ENCODE data around the gene GIMAP1. TPM values are rescaled to one million over a fixed set of nuclear protein-coding genes. Genes with fewer than 3 reads are reported as not detected.
"Not testable (repeated sequence)": the region's sequence is repeated elsewhere in the genome, so short reads cannot be mapped to it uniquely, and the experiment has no call there.

Gene GIMAP1
- polyA plus RNA-seq, 1 donor from 2014 or later: not detected

- H3K4me2 ChIP-seq (ENCODE audit: low read length): no peak overlapping the region
- H3K9me3 ChIP-seq (ENCODE audit: low read length): no peaks in the 10 kb centered on the region
- no peak overlapping the region for H3K4me3 ChIP-seq (ENCODE audit: low read length)
- no peaks in the 10 kb centered on the region for H3K79me2 ChIP-seq (replicated peaks; ENCODE audit: insufficient read depth, low read length)
- H3K9ac ChIP-seq (ENCODE audit: low read length): no peak overlapping the region
- H4K20me1 ChIP-seq (ENCODE audit: insufficient read depth): no peaks in the 10 kb centered on the region
- no peaks in the 10 kb centered on the region for H3K36me3 ChIP-seq (ENCODE audit: insufficient read depth, low read length)
- H2AFZ ChIP-seq (ENCODE audit: low read depth, low read length): no peak overlapping the region
- H3F3A ChIP-seq (ENCODE audit: insufficient read depth, low read length, poor library complexity, severe bottlenecking): no peaks in the 10 kb centered on the region
- no peaks in the 10 kb centered on the region for H3K27me3 ChIP-seq (ENCODE audit: insufficient read depth, low read depth, low read length)
- H3K27ac ChIP-seq (ENCODE audit: low read length): no peak overlapping the region
- TF ChIP-seq MXI1 (conservative IDR thresholded peaks at IDR 0.05; ENCODE audit: poor library complexity, severe bottlenecking) (no peak), RAD21 (conservative IDR thresholded peaks at IDR 0.05) (no peak), EP300 (conservative IDR thresholded peaks at IDR 0.05; ENCODE audit: poor library complexity, severe bottlenecking) (no peak), POLR2AphosphoS5 (IDR thresholded peaks at IDR 0.05) (no peak)
- no peaks in the 10 kb centered on the region for H3K9me2 ChIP-seq (ENCODE audit: insufficient read depth, low read length)
Observed at GRCh38 chr7:150675714-150676113, 40.7 kb upstream of the GIMAP1 start.

GRCh38 chr7:150676276-150676675 lies 40.1 kb upstream of the GIMAP1 start:
- H3K79me2 ChIP-seq (replicated peaks; ENCODE audit: insufficient read depth, low read length); H2AFZ ChIP-seq (ENCODE audit: low read depth, low read length); H3K9ac ChIP-seq (ENCODE audit: low read length); H4K20me1 ChIP-seq (ENCODE audit: insufficient read depth); H3K4me2 ChIP-seq (ENCODE audit: low read length); H3K27me3 ChIP-seq (ENCODE audit: insufficient read depth, low read depth, low read length); H3K27ac ChIP-seq (ENCODE audit: low read length); H3K36me3 ChIP-seq (ENCODE audit: insufficient read depth, low read length); H3K4me3 ChIP-seq (ENCODE audit: low read length); H3K9me3 ChIP-seq (ENCODE audit: low read length); H3F3A ChIP-seq (ENCODE audit: insufficient read depth, low read length, poor library complexity, severe bottlenecking); H3K9me2 ChIP-seq (ENCODE audit: insufficient read depth, low read length): not testable (repeated sequence)

GRCh38 chr7:150676854-150677253 lies 39.6 kb upstream of the GIMAP1 start:
- not testable (repeated sequence) for H3K9ac ChIP-seq (ENCODE audit: low read length); H2AFZ ChIP-seq (ENCODE audit: low read depth, low read length); H3K79me2 ChIP-seq (replicated peaks; ENCODE audit: insufficient read depth, low read length); H3K9me3 ChIP-seq (ENCODE audit: low read length); H3F3A ChIP-seq (ENCODE audit: insufficient read depth, low read length, poor library complexity, severe bottlenecking); H3K9me2 ChIP-seq (ENCODE audit: insufficient read depth, low read length); H3K27ac ChIP-seq (ENCODE audit: low read length); H3K4me2 ChIP-seq (ENCODE audit: low read length); H3K27me3 ChIP-seq (ENCODE audit: insufficient read depth, low read depth, low read length); H3K36me3 ChIP-seq (ENCODE audit: insufficient read depth, low read length); H3K4me3 ChIP-seq (ENCODE audit: low read length); H4K20me1 ChIP-seq (ENCODE audit: insufficient read depth)

- not testable (repeated sequence) for H3K27ac ChIP-seq (ENCODE audit: low read length); H2AFZ ChIP-seq (ENCODE audit: low read depth, low read length); H3F3A ChIP-seq (ENCODE audit: insufficient read depth, low read length, poor library complexity, severe bottlenecking); H3K9me3 ChIP-seq (ENCODE audit: low read length); H3K4me3 ChIP-seq (ENCODE audit: low read length); H4K20me1 ChIP-seq (ENCODE audit: insufficient read depth); H3K27me3 ChIP-seq (ENCODE audit: insufficient read depth, low read depth, low read length); H3K9me2 ChIP-seq (ENCODE audit: insufficient read depth, low read length); H3K9ac ChIP-seq (ENCODE audit: low read length); H3K36me3 ChIP-seq (ENCODE audit: insufficient read depth, low read length); H3K4me2 ChIP-seq (ENCODE audit: low read length); H3K79me2 ChIP-seq (replicated peaks; ENCODE audit: insufficient read depth, low read length)
Observed at GRCh38 chr7:150678601-150679000, 37.8 kb upstream of the GIMAP1 start.

- not testable (repeated sequence) for H3F3A ChIP-seq (ENCODE audit: insufficient read depth, low read length, poor library complexity, severe bottlenecking); H3K9ac ChIP-seq (ENCODE audit: low read length); H3K9me2 ChIP-seq (ENCODE audit: insufficient read depth, low read length); H4K20me1 ChIP-seq (ENCODE audit: insufficient read depth); H3K36me3 ChIP-seq (ENCODE audit: insufficient read depth, low read length); H3K4me2 ChIP-seq (ENCODE audit: low read length); H3K79me2 ChIP-seq (replicated peaks; ENCODE audit: insufficient read depth, low read length); H2AFZ ChIP-seq (ENCODE audit: low read depth, low read length); H3K27ac ChIP-seq (ENCODE audit: low read length); H3K27me3 ChIP-seq (ENCODE audit: insufficient read depth, low read depth, low read length); H3K4me3 ChIP-seq (ENCODE audit: low read length); H3K9me3 ChIP-seq (ENCODE audit: low read length)
Observed at GRCh38 chr7:150680364-150680763, 36.0 kb upstream of the GIMAP1 start.
